Neural progenitor cell (in vitro differentiated cells): Measurements from ENCODE around the gene COL25A1.

Experiments
- EZH2 ChIP-seq: fragments of 200-600 bp; sonication (generic); IDR thresholded peaks from 2 replicates; pipeline ENCODE4 v1.6.1; 2017; ENCODE audit warnings: antibody characterized with exemption, mild to moderate bottlenecking, moderate library complexity
- TF ChIP-seq, protein P1 (sequence below): fragments of 200-600 bp; sonication (generic); IDR thresholded peaks from 2 replicates; pipeline ENCODE4 v1.5.1; 2017; ENCODE audit warnings: antibody characterized with exemption, mild to moderate bottlenecking

DNA sequence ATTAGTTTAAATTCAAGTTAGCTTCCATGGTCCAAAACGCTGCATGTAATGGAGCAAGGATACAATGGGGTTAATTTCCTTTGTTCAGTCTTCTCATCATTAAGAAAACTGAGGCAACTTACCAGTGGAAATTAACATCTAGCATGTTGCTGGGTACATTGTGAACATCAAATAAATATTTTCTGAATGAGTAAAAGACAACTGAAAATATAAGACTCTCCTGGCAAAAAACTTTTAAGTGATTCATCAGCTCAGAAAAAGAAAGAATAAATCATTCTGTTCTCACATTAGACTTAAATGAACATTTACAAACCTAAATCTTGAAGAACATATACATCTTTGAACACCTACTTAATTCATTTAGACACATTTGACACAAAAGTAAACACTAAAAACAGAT lies 401.2 kb downstream of the COL25A1 start:
- no peak for TF ChIP-seq EZH2
- TF ChIP-seq, protein P1, sequence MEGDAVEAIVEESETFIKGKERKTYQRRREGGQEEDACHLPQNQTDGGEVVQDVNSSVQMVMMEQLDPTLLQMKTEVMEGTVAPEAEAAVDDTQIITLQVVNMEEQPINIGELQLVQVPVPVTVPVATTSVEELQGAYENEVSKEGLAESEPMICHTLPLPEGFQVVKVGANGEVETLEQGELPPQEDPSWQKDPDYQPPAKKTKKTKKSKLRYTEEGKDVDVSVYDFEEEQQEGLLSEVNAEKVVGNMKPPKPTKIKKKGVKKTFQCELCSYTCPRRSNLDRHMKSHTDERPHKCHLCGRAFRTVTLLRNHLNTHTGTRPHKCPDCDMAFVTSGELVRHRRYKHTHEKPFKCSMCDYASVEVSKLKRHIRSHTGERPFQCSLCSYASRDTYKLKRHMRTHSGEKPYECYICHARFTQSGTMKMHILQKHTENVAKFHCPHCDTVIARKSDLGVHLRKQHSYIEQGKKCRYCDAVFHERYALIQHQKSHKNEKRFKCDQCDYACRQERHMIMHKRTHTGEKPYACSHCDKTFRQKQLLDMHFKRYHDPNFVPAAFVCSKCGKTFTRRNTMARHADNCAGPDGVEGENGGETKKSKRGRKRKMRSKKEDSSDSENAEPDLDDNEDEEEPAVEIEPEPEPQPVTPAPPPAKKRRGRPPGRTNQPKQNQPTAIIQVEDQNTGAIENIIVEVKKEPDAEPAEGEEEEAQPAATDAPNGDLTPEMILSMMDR: no peak
